Measurements from ENCODE around the gene DPYD. TPM values are rescaled to one million over a fixed set of nuclear protein-coding genes. Genes with fewer than 3 reads are reported as not detected.

The DPYD gene
- total and polyA plus RNA-seq, 10 of the 15 experiments (the other 5 are each of a cell fraction or from before 2014, with no cell fraction given) = 5.7 to 23.8 (median 10.2) TPM

- no peak for FAIRE-seq
- POLR2A ChIA-PET = no interaction called here
- Histone ChIP-seq H3K9me3 (replicated peaks; ENCODE audit: control insufficient read depth, insufficient read depth, low read length) (peaks cover 3% of the 10 kb centered on the region; the same call in 2 of the 3 replicates), H2AFZ (ENCODE audit: control insufficient read depth, low read depth, low read length) (no peak overlapping the region), H3K9ac (ENCODE audit: control insufficient read depth, insufficient read depth, low read length) (no peak overlapping the region), H3K79me2 (ENCODE audit: control insufficient read depth, insufficient read depth, low read length) (no peaks in the 10 kb centered on the region), H4K20me1 (ENCODE audit: control insufficient read depth, insufficient read depth) (no peaks in the 10 kb centered on the region), H3K36me3 (ENCODE audit: control insufficient read depth in 2 of 2, insufficient read depth in 2 of 2, low read length in 1 of 2) (no peaks in the 10 kb centered on the region), H3K4me3 (no peak overlapping the region), H3K4me2 (ENCODE audit: control insufficient read depth, insufficient read depth) (no peak overlapping the region), H3K27me3 (replicated peaks in 1 of 2; ENCODE audit: control insufficient read depth in 2 of 2, insufficient read depth in 2 of 2, low read length in 1 of 2) (no peaks in the 10 kb centered on the region), H3K4me1 (ENCODE audit: control insufficient read depth, insufficient read depth, low read length) (no peaks in the 10 kb centered on the region), H3K27ac (ENCODE audit: control insufficient read depth, insufficient read depth) (no peak overlapping the region)
- intact Hi-C loops (cut with micrococcal nuclease; ENCODE audit: unreplicated experiment) = no loop called here
- in situ Hi-C loops (cut with MboI) = no loop called here
- TF ChIP-seq ZSCAN29 (IDR thresholded peaks at IDR 0.05) (no peak), MAX (IDR thresholded peaks at IDR 0.05; ENCODE audit: low read depth, low read length) (no peak), SMAD5 (IDR thresholded peaks at IDR 0.05; ENCODE audit: low read depth) (no peak), MYC (IDR thresholded peaks at IDR 0.05; ENCODE audit: insufficient read depth, insufficient read length, insufficient replicate concordance, low read length, severe bottlenecking) (no peak), NR2C2 (IDR thresholded peaks at IDR 0.05; ENCODE audit: borderline replicate concordance, control insufficient read depth, insufficient read length, low read depth) (no peak)
- RAD21 ChIA-PET (ENCODE audit: unreplicated experiment) = no interaction called here
- SMC1A ChIA-PET (ENCODE audit: uncharacterized antibody, unreplicated experiment) = interaction anchor here (0.8 kb wide), 1 partner anchor 30 kb away, joined by 3 read pairs; no protein-coding TSS in a partner anchor
- no peak for DNase-seq (ENCODE audit: low read depth, low spot score)
- ATAC-seq = no peak
- BruUV-seq (replicated peaks) = no TSS peak
- WGBS (ENCODE audit: insufficient coverage, insufficient replicate concordance, low lambda C conversion rate, missing lambda C conversion rate) = 0% methylated on average over 1 of the region's 1 CpG
- CTCF ChIA-PET = interaction anchor here (1.3 kb wide), 1 partner anchor 37 kb away, joined by 3 read pairs; no protein-coding TSS in a partner anchor
Observed at GRCh38 chr1:97166626-97167025, 754.2 kb downstream of the DPYD start.

GRCh38 chr1:97164276-97164639, 756.6 kb downstream of the DPYD start:
- intact Hi-C loops (cut with micrococcal nuclease; ENCODE audit: unreplicated experiment) = loop anchor here (5.0 kb wide), 1 partner anchor 343 kb away; no protein-coding TSS in a partner anchor
- no peak overlapping the region for H2AFZ ChIP-seq (ENCODE audit: control insufficient read depth, low read depth, low read length)
- SMC1A ChIA-PET (ENCODE audit: uncharacterized antibody, unreplicated experiment) = interaction anchor here (0.6 kb wide), 1 partner anchor 98 kb away, joined by 3 read pairs; no protein-coding TSS in a partner anchor
- RAD21 ChIA-PET (ENCODE audit: unreplicated experiment) = no interaction called here
- no peaks in the 10 kb centered on the region for H3K36me3 ChIP-seq (ENCODE audit: control insufficient read depth in 2 of 2, insufficient read depth in 2 of 2, low read length in 1 of 2)
- DNase-seq (ENCODE audit: low read depth, low spot score) (no peak), ATAC-seq (peak; percentile 71), FAIRE-seq (no peak)
- CTCF ChIA-PET = interaction anchor here (1.5 kb wide), 1 partner anchor 26 kb away, joined by 3 read pairs; no protein-coding TSS in a partner anchor
- in situ Hi-C loops (cut with MboI) = no loop called here
- H3K9ac ChIP-seq (ENCODE audit: control insufficient read depth, insufficient read depth, low read length) = no peak overlapping the region
- no peaks in the 10 kb centered on the region for H3K27me3 ChIP-seq (replicated peaks in 1 of 2; ENCODE audit: control insufficient read depth in 2 of 2, insufficient read depth in 2 of 2, low read length in 1 of 2)
- H3K4me1 ChIP-seq (ENCODE audit: control insufficient read depth, insufficient read depth, low read length) = no peaks in the 10 kb centered on the region; the same call in 1 of the 2 replicates
- WGBS (ENCODE audit: insufficient coverage, insufficient replicate concordance, low lambda C conversion rate, missing lambda C conversion rate) = 6% methylated on average over 1 of the region's 1 CpG
- no TSS peak for BruUV-seq (replicated peaks)
- H4K20me1 ChIP-seq (ENCODE audit: control insufficient read depth, insufficient read depth) = no peaks in the 10 kb centered on the region
- POLR2A ChIA-PET = no interaction called here
- H3K27ac ChIP-seq (ENCODE audit: control insufficient read depth, insufficient read depth) = no peak overlapping the region
- H3K9me3 ChIP-seq (replicated peaks; ENCODE audit: control insufficient read depth, insufficient read depth, low read length) = peaks cover 3% of the 10 kb centered on the region; the same call in 2 of the 3 replicates
- no peak overlapping the region for H3K4me2 ChIP-seq (ENCODE audit: control insufficient read depth, insufficient read depth)
- H3K4me3 ChIP-seq = no peak overlapping the region
- H3K79me2 ChIP-seq (ENCODE audit: control insufficient read depth, insufficient read depth, low read length) = no peaks in the 10 kb centered on the region
- TF ChIP-seq CTCF (IDR thresholded peaks at IDR 0.05 in 2 of 3, conservative IDR thresholded peaks at IDR 0.05 in 1 of 3; ENCODE audit: control insufficient read depth in 2 of 3, extremely low read depth in 1 of 3, insufficient read depth in 1 of 3, low read depth in 3 of 3, low read length in 3 of 3) (no peak), NFYA (IDR thresholded peaks at IDR 0.05; ENCODE audit: borderline replicate concordance, low read depth, low read length) (no peak), IKZF1 (conservative IDR thresholded peaks at IDR 0.05) (peak; percentile 40), IKZF2 (IDR thresholded peaks at IDR 0.05) (peak; percentile 62), ATF7 (IDR thresholded peaks at IDR 0.05; ENCODE audit: low read depth) (no peak), PRDM15 (CRISPR knock-in tag; IDR thresholded peaks at IDR 0.05) (no peak), EED (IDR thresholded peaks at IDR 0.05; ENCODE audit: low read depth) (peak; percentile 61; the same call in 1 of the 2 replicates)

All from GM12878 (cell line).